ENCODE results near the gene SGIP1. TPM values are rescaled to one million over a fixed set of nuclear protein-coding genes. Genes with fewer than 3 reads are reported as not detected.

The SGIP1 gene
- total RNA-seq, 1 donor from 2014 or later: 12.4 TPM

GRCh38 chr1:66752671-66753371 is 218.9 kb downstream of the SGIP1 start:
- H3K9me3 ChIP-seq: no peaks in the 10 kb centered on the region
- peak overlapping the region; percentile 55 for H3K4me3 ChIP-seq
- peak overlapping the region; percentile 67 for H3K27ac ChIP-seq
- H3K36me3 ChIP-seq: no peaks in the 10 kb centered on the region
- H3K4me1 ChIP-seq: peaks cover 14% of the 10 kb centered on the region
- ATAC-seq (peak; percentile 42 to 64), DNase-seq (peak; percentile 46)
- no peaks in the 10 kb centered on the region for H3K27me3 ChIP-seq (ENCODE audit: low read depth)
- intact Hi-C loops (cut with DNase I): no loop called here
- TF ChIP-seq, protein P1, sequence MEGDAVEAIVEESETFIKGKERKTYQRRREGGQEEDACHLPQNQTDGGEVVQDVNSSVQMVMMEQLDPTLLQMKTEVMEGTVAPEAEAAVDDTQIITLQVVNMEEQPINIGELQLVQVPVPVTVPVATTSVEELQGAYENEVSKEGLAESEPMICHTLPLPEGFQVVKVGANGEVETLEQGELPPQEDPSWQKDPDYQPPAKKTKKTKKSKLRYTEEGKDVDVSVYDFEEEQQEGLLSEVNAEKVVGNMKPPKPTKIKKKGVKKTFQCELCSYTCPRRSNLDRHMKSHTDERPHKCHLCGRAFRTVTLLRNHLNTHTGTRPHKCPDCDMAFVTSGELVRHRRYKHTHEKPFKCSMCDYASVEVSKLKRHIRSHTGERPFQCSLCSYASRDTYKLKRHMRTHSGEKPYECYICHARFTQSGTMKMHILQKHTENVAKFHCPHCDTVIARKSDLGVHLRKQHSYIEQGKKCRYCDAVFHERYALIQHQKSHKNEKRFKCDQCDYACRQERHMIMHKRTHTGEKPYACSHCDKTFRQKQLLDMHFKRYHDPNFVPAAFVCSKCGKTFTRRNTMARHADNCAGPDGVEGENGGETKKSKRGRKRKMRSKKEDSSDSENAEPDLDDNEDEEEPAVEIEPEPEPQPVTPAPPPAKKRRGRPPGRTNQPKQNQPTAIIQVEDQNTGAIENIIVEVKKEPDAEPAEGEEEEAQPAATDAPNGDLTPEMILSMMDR (IDR thresholded peaks at IDR 0.05): no peak

DNA sequence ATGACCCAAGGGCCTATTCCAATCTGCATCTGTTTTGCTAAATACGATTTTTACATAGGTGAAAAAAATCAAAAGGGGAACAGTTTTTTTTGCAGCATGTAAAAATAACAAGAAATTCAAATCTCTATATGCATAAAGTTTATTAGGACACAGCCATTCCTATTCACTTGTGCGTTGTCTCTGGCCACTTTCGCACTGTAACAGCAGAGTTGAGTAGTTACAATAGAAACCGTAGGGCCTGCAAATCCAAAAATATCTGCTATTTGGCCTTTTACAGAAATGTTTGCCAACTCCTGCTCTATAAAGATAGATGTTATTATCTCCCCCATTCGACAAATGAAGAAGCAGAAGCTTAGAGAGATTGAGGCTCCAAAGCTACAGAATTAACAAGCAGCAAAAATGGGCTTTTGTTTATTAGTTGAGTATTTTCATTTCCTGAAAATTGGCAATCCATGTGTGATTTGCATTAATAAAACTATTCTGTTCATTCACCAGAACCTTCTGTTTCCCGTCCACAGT is 223.8 kb downstream of the SGIP1 start:
- H3K4me3 ChIP-seq: no peak overlapping the region
- H3K4me1 ChIP-seq: peaks cover under 1% of the 10 kb centered on the region
- ATAC-seq (no peak), DNase-seq (no peak)
- H3K9me3 ChIP-seq: no peaks in the 10 kb centered on the region
- TF ChIP-seq, protein P1 (IDR thresholded peaks at IDR 0.05): no peak
- intact Hi-C loops (cut with DNase I): no loop called here
- no peak overlapping the region for H3K27ac ChIP-seq
- H3K27me3 ChIP-seq (ENCODE audit: low read depth): no peaks in the 10 kb centered on the region
- H3K36me3 ChIP-seq: no peaks in the 10 kb centered on the region

- no peak for DNase-seq
- peak in 1 of 2 donors; percentile 38 for ATAC-seq
- intact Hi-C loops (cut with DNase I): no loop called here
- no peak overlapping the region for H3K4me3 ChIP-seq
- H3K4me1 ChIP-seq: no peaks in the 10 kb centered on the region
- TF ChIP-seq, protein P1 (IDR thresholded peaks at IDR 0.05): no peak
- no peaks in the 10 kb centered on the region for H3K36me3 ChIP-seq
- no peaks in the 10 kb centered on the region for H3K27me3 ChIP-seq (ENCODE audit: low read depth)
- no peaks in the 10 kb centered on the region for H3K9me3 ChIP-seq
- H3K27ac ChIP-seq: no peak overlapping the region
Measured at GRCh38 chr1:66758241-66758755, 224.3 kb downstream of the SGIP1 start.

DNA sequence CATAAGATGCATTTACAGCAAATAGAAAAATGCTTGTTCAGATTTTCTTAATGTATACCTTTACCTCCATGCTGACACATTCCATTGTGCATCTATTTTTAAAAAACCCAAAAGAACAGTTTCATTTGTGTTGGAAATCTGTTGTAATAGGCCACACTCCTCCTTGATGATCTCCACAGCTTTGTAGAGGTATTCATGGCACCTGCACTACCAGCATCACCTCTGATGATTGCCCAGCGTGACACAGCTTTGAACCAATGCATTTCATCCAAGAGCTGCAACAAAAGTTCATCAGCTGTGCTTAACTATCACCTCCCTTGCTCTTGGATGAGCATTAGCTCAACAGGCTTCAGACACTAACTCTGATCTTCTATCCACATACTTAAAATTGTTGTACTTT is 226.6 kb downstream of the SGIP1 start:
- DNase-seq (no peak), ATAC-seq (no peak)
- Histone ChIP-seq H3K27me3 (ENCODE audit: low read depth) (no peaks in the 10 kb centered on the region), H3K9me3 (no peaks in the 10 kb centered on the region), H3K36me3 (no peaks in the 10 kb centered on the region), H3K4me1 (no peaks in the 10 kb centered on the region), H3K27ac (no peak overlapping the region), H3K4me3 (no peak overlapping the region)
- TF ChIP-seq, protein P1 (IDR thresholded peaks at IDR 0.05): no peak
- intact Hi-C loops (cut with DNase I): no loop called here

DNA sequence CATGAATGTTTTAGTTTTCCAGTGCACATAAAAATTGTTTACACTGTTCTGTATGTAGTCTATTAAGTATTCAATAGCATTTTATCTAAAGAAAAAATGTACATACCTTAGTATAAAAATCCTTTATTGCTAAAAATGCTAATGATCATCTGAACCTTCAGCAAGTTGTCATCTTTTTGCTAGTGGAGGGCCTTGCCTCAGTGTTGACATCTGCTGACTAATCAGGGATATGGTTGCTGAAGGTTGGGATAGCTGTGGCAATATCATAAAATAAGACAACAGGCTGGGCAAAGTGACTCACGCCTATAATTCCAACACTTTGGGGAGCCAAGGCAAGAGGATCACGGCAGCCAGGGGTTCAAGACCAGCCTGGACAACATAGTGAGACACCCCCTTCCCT is 227.3 kb downstream of the SGIP1 start:
- Histone ChIP-seq H3K36me3 (no peaks in the 10 kb centered on the region), H3K27me3 (ENCODE audit: low read depth) (no peaks in the 10 kb centered on the region), H3K9me3 (no peaks in the 10 kb centered on the region), H3K4me1 (no peaks in the 10 kb centered on the region), H3K27ac (no peak overlapping the region), H3K4me3 (no peak overlapping the region)
- DNase-seq (no peak), ATAC-seq (no peak)
- intact Hi-C loops (cut with DNase I): no loop called here
- TF ChIP-seq, protein P1 (IDR thresholded peaks at IDR 0.05): no peak
